HG03097 (cell line): Measurements from ENCODE around the gene B4GALT2.

Experiments
- ATAC-seq: cut with Tn5 transposase; IDR thresholded peaks from one replicate; pipeline ENCODE4 v1.9.1; 2021; ENCODE audit not compliant: unreplicated experiment, low FRiP score

The B4GALT2 gene

GRCh38 chr1:43969416-43969745, 9.6 kb upstream of the B4GALT2 start:
- ATAC-seq, result no peak

- peak; percentile 63 for ATAC-seq
These were observed 9.1 kb upstream of the B4GALT2 start, which contains the start of gene DPH2 for GRCh38 chr1:43969746-43970466. Gene DPH2, plus strand, starts transcription at chr1:43970010. Its CDS starts 166 bp downstream, at chr1:43970176.

- no peak for ATAC-seq
These were observed 8.5 kb upstream of the B4GALT2 start for GRCh38 chr1:43970502-43970901.

GRCh38 chr1:43970911-43971310, 8.1 kb upstream of the B4GALT2 start:
- ATAC-seq, result no peak

GRCh38 chr1:43971336-43971980, 7.6 kb upstream of the B4GALT2 start:
- ATAC-seq, result no peak

GRCh38 chr1:43973981-43974442, 5.0 kb upstream of the B4GALT2 start:
- no peak for ATAC-seq

- peak; percentile 49 for ATAC-seq
These were observed 4.4 kb upstream of the B4GALT2 start, which contains the start of gene ATP6V0B for GRCh38 chr1:43974443-43975248. Gene ATP6V0B, plus strand, starts transcription at chr1:43974960. Its CDS starts 81 bp downstream, at chr1:43975041.

- no peak for ATAC-seq
These were observed 3.6 kb upstream of the B4GALT2 start for GRCh38 chr1:43975249-43975961.

- no peak for ATAC-seq
These were observed 3.0 kb upstream of the B4GALT2 start for GRCh38 chr1:43976045-43976444.

GRCh38 chr1:43976890-43977289, 2.1 kb upstream of the B4GALT2 start:
- no peak for ATAC-seq

- ATAC-seq, result no peak
These were observed 1.4 kb upstream of the B4GALT2 start for GRCh38 chr1:43977376-43978263.

GRCh38 chr1:43978264-43978550, 803 bp upstream of the B4GALT2 start:
- ATAC-seq, result no peak

GRCh38 chr1:43979261-43979527, 184 bp downstream of the B4GALT2 start:
- no peak for ATAC-seq

GRCh38 chr1:43979528-43980254, 681 bp downstream of the B4GALT2 start:
- ATAC-seq, result no peak

- no peak for ATAC-seq
These were observed 1.5 kb downstream of the B4GALT2 start for GRCh38 chr1:43980255-43981134.

- ATAC-seq, result no peak
These were observed 2.1 kb downstream of the B4GALT2 start for GRCh38 chr1:43981135-43981491.

- no peak for ATAC-seq
These were observed 2.6 kb downstream of the B4GALT2 start for GRCh38 chr1:43981636-43982035.

GRCh38 chr1:43982241-43982640, 3.2 kb downstream of the B4GALT2 start:
- ATAC-seq, result no peak

GRCh38 chr1:43982808-43983207, 3.8 kb downstream of the B4GALT2 start:
- no peak for ATAC-seq
